HCT116 (cell line): Measurements from ENCODE around the gene DRD4. TPM values are rescaled to one million over a fixed set of nuclear protein-coding genes. Genes with fewer than 3 reads are reported as not detected.

Source experiments
- ATAC-seq: fragments of 200-7000 bp; cut with Tn5 transposase; 2 replicates; pipeline ENCODE4 v1.9.1; 2020; ENCODE audit warnings: mild to moderate bottlenecking, moderate library complexity
- BruUV-seq: library from RNA; stranded (reverse); fragments of 400-500 nt; replicated peaks from 2 replicates; lab custom pipeline; 2021; lab: Mats Ljungman, UMichigan
- CTCF ChIA-PET: fragments of 300-600 bp; sonication (Branson Sonifier 250); formaldehyde crosslinking; loops from one replicate; lab custom pipeline; 2021; ENCODE audit warnings: antibody characterized with exemption; lab: Charles Lee
- POLR2A ChIA-PET: fragments of 300-600, 350-600 bp; sonication (Branson Sonifier 250); formaldehyde crosslinking; loops from one replicate; lab custom pipeline; 2021; ENCODE audit warnings: antibody characterized with exemption; lab: Charles Lee
- RAD21 ChIA-PET, 2 experiments: fragments of 300-600 bp; sonication (Branson Sonifier 250); formaldehyde crosslinking; loops; one replicate each; lab custom pipeline; 2023; ENCODE audit warnings: low total read pairs in 2 of 2; ENCODE audit not compliant: uncharacterized antibody in 2 of 2, unreplicated experiment in 2 of 2, low non-redundant PET in 1 of 2; lab: Charles Lee
- DNase-seq: peaks from one replicate; pipeline ENCODE4 v3.0.0-alpha.2; 2010; ENCODE audit warnings: low read depth, low spot score
- H2AFZ ChIP-seq: fragments of 200-600 bp; shearing (Covaris generic), sonication (generic); 2 replicates; pipeline ENCODE4 v1.6.1; 2017; ENCODE audit warnings: low read depth, mixed run types, mixed read lengths, antibody characterized with exemption, low read length; ENCODE audit not compliant: poor library complexity, severe bottlenecking
- H3K27ac ChIP-seq: 2 replicates; pipeline ENCODE4 v1.5.1; 2012; ENCODE audit warnings: low read depth, low read length
- H3K27me3 ChIP-seq: fragments of 200-600 bp; sonication (generic); 2 replicates; pipeline ENCODE4 v1.6.1; 2016; ENCODE audit warnings: mixed run types, low read length, mixed read lengths; ENCODE audit not compliant: insufficient read depth
- H3K36me3 ChIP-seq, 2 experiments: fragments of 200-500 bp in 1 of 2; fragments of 200-600 bp in 1 of 2; sonication (Bioruptor generic) in 1 of 2; sonication (generic) in 1 of 2; 2 replicates each; pipeline versions ENCODE4 v1.5.1 to v1.6.1; 2014 to 2016; ENCODE audit warnings: low read length in 2 of 2, inconsistent platforms in 1 of 2, mixed read lengths in 1 of 2, mixed run types in 1 of 2; ENCODE audit not compliant: insufficient read depth in 2 of 2, control insufficient read depth in 1 of 2
- H3K4me1 ChIP-seq, 2 experiments: fragments of 200-600 bp in 1 of 2; sonication (generic) in 1 of 2; 2 replicates each; pipeline versions ENCODE4 v1.5.1 to v1.6.1; 2012 to 2017; ENCODE audit warnings: low read length in 2 of 2, inconsistent platforms in 1 of 2, mild to moderate bottlenecking in 1 of 2, mixed read lengths in 1 of 2, mixed run types in 1 of 2, moderate library complexity in 1 of 2; ENCODE audit not compliant: insufficient read depth in 2 of 2, control insufficient read depth in 1 of 2
- H3K4me2 ChIP-seq: fragments of 200-600 bp; sonication (generic); 2 replicates; pipeline ENCODE4 v1.6.1; 2017; ENCODE audit warnings: mixed run types, low read length, mixed read lengths
- H3K4me3 ChIP-seq, 2 experiments: fragments of 200-600 bp in 1 of 2; sonication (generic) in 1 of 2; replicated peaks in 1 of 2; 2 replicates each; pipeline ENCODE4 v1.5.1; 2011 to 2016; ENCODE audit warnings: low read length in 2 of 2, control low read depth in 1 of 2, low read depth in 1 of 2, mild to moderate bottlenecking in 1 of 2, mixed read lengths in 1 of 2, mixed run types in 1 of 2
- H3K79me2 ChIP-seq: fragments of 200-600 bp; sonication (generic); 2 replicates; pipeline ENCODE4 v1.6.1; 2017; ENCODE audit warnings: mild to moderate bottlenecking, mixed run types, low read length, moderate library complexity, mixed read lengths; ENCODE audit not compliant: insufficient read depth
- H3K9ac ChIP-seq: fragments of 200-600 bp; sonication (generic); 2 replicates; pipeline ENCODE4 v1.6.1; 2016; ENCODE audit warnings: low read length, mixed read lengths
- H3K9me2 ChIP-seq: fragments of 200-600 bp; sonication (generic), shearing (Covaris generic); 2 replicates; pipeline ENCODE4 v1.6.1; 2017; ENCODE audit warnings: mixed run types, mild to moderate bottlenecking, moderate library complexity; ENCODE audit not compliant: insufficient read depth
- H3K9me3 ChIP-seq, 2 experiments: fragments of 200-500 bp in 1 of 2; fragments of 200-600 bp in 1 of 2; sonication (Bioruptor generic) in 1 of 2; sonication (generic) in 1 of 2; 2 replicates each; pipeline ENCODE4 v1.6.1; 2014 to 2017; ENCODE audit warnings: low read length in 2 of 2, mixed read lengths in 2 of 2, inconsistent platforms in 1 of 2, low read depth in 1 of 2, mild to moderate bottlenecking in 1 of 2, mixed run types in 1 of 2, moderate library complexity in 1 of 2; ENCODE audit not compliant: control insufficient read depth in 1 of 2, insufficient read depth in 1 of 2
- H4K20me1 ChIP-seq: fragments of 200-600 bp; sonication (generic), shearing (Covaris generic); 2 replicates; pipeline ENCODE4 v1.6.1; 2017; ENCODE audit warnings: mixed run types, mild to moderate bottlenecking, moderate library complexity; ENCODE audit not compliant: insufficient read depth
- CBX3 ChIP-seq: IDR thresholded peaks from 2 replicates; pipeline ENCODE4 v1.6.1; 2012; ENCODE audit warnings: low read depth
- CEBPB ChIP-seq: IDR thresholded peaks from 2 replicates; pipeline ENCODE4 v1.6.1; 2012; ENCODE audit warnings: low read depth
- EGR1 ChIP-seq: IDR thresholded peaks from 2 replicates; pipeline ENCODE4 v1.6.1; 2012; ENCODE audit warnings: low read depth
- EZH2 ChIP-seq: fragments of 200-600 bp; sonication (generic); IDR thresholded peaks from 2 replicates; pipeline ENCODE4 v1.6.1; 2017; ENCODE audit warnings: antibody characterized with exemption, mixed run types
- EZH2phosphoT487 ChIP-seq: fragments of 200-600 bp; IDR thresholded peaks from 2 replicates; pipeline ENCODE4 v1.6.1; 2018; ENCODE audit warnings: antibody characterized with exemption, borderline replicate concordance
- JUND ChIP-seq: IDR thresholded peaks from 2 replicates; pipeline ENCODE4 v1.6.1; 2012
- POLR2A ChIP-seq: IDR thresholded peaks from 2 replicates; pipeline ENCODE4 v1.7.0; 2011; ENCODE audit warnings: borderline replicate concordance; ENCODE audit not compliant: insufficient read depth, insufficient read length; ENCODE audit errors: extremely low read depth
- POLR2AphosphoS5 ChIP-seq: IDR thresholded peaks from 2 replicates; pipeline ENCODE4 v1.6.1; 2011; ENCODE audit warnings: mild to moderate bottlenecking, low read depth, low read length, moderate library complexity
- REST ChIP-seq: IDR thresholded peaks from 2 replicates; pipeline ENCODE4 v1.6.1; 2012; ENCODE audit warnings: low read depth
- SP1 ChIP-seq: IDR thresholded peaks from 2 replicates; pipeline ENCODE4 v1.6.1; 2012; ENCODE audit warnings: low read depth
- TCF7L2 ChIP-seq: IDR thresholded peaks from 2 replicates; pipeline ENCODE4 v1.7.0; 2011; ENCODE audit warnings: borderline replicate concordance, inconsistent platforms; ENCODE audit not compliant: insufficient read depth, insufficient read length; ENCODE audit errors: extremely low read depth
- ZBTB33 ChIP-seq: IDR thresholded peaks from 2 replicates; pipeline ENCODE4 v1.6.1; 2011; ENCODE audit warnings: mild to moderate bottlenecking, low read length, moderate library complexity; ENCODE audit not compliant: insufficient replicate concordance; ENCODE audit errors: extremely low read depth
- ZNF274 ChIP-seq: fragments of 200-500 bp; sonication (Bioruptor generic); IDR thresholded peaks from 2 replicates; pipeline ENCODE4 v1.6.1; 2014; ENCODE audit warnings: mild to moderate bottlenecking, low read depth, low read length, inconsistent platforms
- intact Hi-C: fragments of 100-400 bp; cut with micrococcal nuclease; formaldehyde crosslinking; loops from 2 replicates; pipeline ENCODE4 v1.10.0; 2022
- total RNA-seq: library from RNA; stranded (reverse); gene quantifications from one replicate; pipeline ENCODE4 v1.2.1, GENCODE V29; 2021; ENCODE audit not compliant: unreplicated experiment

The DRD4 gene
- total RNA-seq, 1 experiment from 2014 or later = 2.4 TPM

GRCh38 chr11:659532-660085, 22.5 kb downstream of the DRD4 start:
- no peak for ATAC-seq
- H3K9me3 ChIP-seq = no peaks in the 10 kb centered on the region
- RAD21 ChIA-PET = no interaction called here

GRCh38 chr11:660281-660680, 23.2 kb downstream of the DRD4 start:
- POLR2A ChIA-PET = no interaction called here
- H3K36me3 ChIP-seq = peaks cover 0 to 2% of the 10 kb centered on the region in 2 experiments; a peak in 1 of 4 replicates
- no peaks in the 10 kb centered on the region for H3K9me2 ChIP-seq
- no peak overlapping the region for H3K4me2 ChIP-seq
- H3K4me3 ChIP-seq = no peak overlapping the region
- intact Hi-C loops = no loop called here
- no TSS peak for BruUV-seq
- TF ChIP-seq EGR1 (no peak), POLR2AphosphoS5 (no peak), REST (no peak), ZBTB33 (no peak), TCF7L2 (no peak), EZH2 (no peak), POLR2A (no peak), SP1 (no peak), JUND (no peak), EZH2phosphoT487 (no peak), ZNF274 (no peak), CBX3 (no peak)
- H3K9me3 ChIP-seq = no peaks in the 10 kb centered on the region
- no peaks in the 10 kb centered on the region for H3K4me1 ChIP-seq
- no peak for DNase-seq
- H3K27ac ChIP-seq = no peak overlapping the region
- H3K79me2 ChIP-seq = peaks cover 3% of the 10 kb centered on the region; the same call in 1 of the 2 replicates
- H2AFZ ChIP-seq = no peak overlapping the region
- H3K9ac ChIP-seq = no peak overlapping the region
- no peaks in the 10 kb centered on the region for H3K27me3 ChIP-seq
- ATAC-seq = no peak
- CTCF ChIA-PET = no interaction called here
- RAD21 ChIA-PET = no interaction called here
- H4K20me1 ChIP-seq = no peaks in the 10 kb centered on the region

More at GRCh38 chr11:659532-660085, 22.5 kb downstream of the DRD4 start:
- Histone ChIP-seq H3K27me3 (no peaks in the 10 kb centered on the region), H3K9ac (no peak overlapping the region)
- intact Hi-C loops = no loop called here
- no peak for TF ChIP-seq CEBPB
- TF ChIP-seq, all 23 proteins: peak for 0
- ChIA-PET CTCF (no interaction called here), POLR2A (interaction anchor here (0.6 kb wide), 1 partner anchor 558 kb away, joined by 3 read pairs; no protein-coding TSS in a partner anchor)
- BruUV-seq = no TSS peak
- no peak overlapping the region for H2AFZ ChIP-seq
- no peak for DNase-seq
- no peaks in the 10 kb centered on the region for H3K9me2 ChIP-seq
- H3K36me3 ChIP-seq = peaks cover 0 to 2% of the 10 kb centered on the region in 2 experiments; a peak in 1 of 4 replicates
- no peaks in the 10 kb centered on the region for H3K4me1 ChIP-seq
- no peak overlapping the region for H3K27ac ChIP-seq
- H4K20me1 ChIP-seq = no peaks in the 10 kb centered on the region
- no peak overlapping the region for H3K4me2 ChIP-seq
- no peak overlapping the region for H3K4me3 ChIP-seq
- H3K79me2 ChIP-seq = peaks cover 3% of the 10 kb centered on the region; the same call in 1 of the 2 replicates
